ENCODE results near the gene KCNQ5. TPM values are rescaled to one million over a fixed set of nuclear protein-coding genes. Genes with fewer than 3 reads are reported as not detected.

The KCNQ5 gene
- total and polyA plus RNA-seq, 10 of the 15 experiments (the other 5 are each of a cell fraction or from before 2014, with no cell fraction given) = 0.60 to 16.2 (median 3.2) TPM

DNA sequence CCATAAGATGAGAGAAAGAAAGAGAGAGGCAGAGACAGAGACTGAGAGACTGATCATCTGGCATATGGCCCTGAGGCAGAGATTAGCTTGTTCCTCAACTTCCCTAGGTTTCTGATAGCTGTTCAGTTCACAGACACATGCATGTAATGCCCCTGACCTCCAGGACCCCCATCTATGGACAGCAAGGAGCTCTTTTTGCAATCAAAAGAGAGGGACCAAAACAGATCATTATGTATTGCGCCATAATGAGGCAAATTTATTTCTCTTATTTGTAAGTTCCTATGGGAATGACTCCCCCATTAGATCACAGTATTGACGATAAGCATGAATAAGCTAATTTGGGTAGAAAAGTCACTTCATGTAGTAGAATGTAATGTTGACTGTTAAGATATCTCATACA is 25.6 kb downstream of the KCNQ5 start:
- Histone ChIP-seq H3K4me2 (ENCODE audit: control insufficient read depth, insufficient read depth) (no peak overlapping the region), H3K27me3 (replicated peaks in 1 of 2; ENCODE audit: control insufficient read depth in 2 of 2, insufficient read depth in 2 of 2, low read length in 1 of 2) (no peaks in the 10 kb centered on the region), H2AFZ (ENCODE audit: control insufficient read depth, low read depth, low read length) (no peak overlapping the region), H3K27ac (ENCODE audit: control insufficient read depth, insufficient read depth) (no peak overlapping the region), H4K20me1 (ENCODE audit: control insufficient read depth, insufficient read depth) (no peaks in the 10 kb centered on the region), H3K4me1 (ENCODE audit: control insufficient read depth, insufficient read depth, low read length) (peaks cover 14% of the 10 kb centered on the region; the same call in 1 of the 2 replicates), H3K9me3 (replicated peaks; ENCODE audit: control insufficient read depth, insufficient read depth, low read length) (no peaks in the 10 kb centered on the region; the same call in 2 of the 3 replicates), H3K36me3 (ENCODE audit: control insufficient read depth in 2 of 2, insufficient read depth in 2 of 2, low read length in 1 of 2) (no peaks in the 10 kb centered on the region; a peak in 1 of 4 replicates), H3K4me3 (no peak overlapping the region), H3K79me2 (ENCODE audit: control insufficient read depth, insufficient read depth, low read length) (peaks cover 30% of the 10 kb centered on the region), H3K9ac (ENCODE audit: control insufficient read depth, insufficient read depth, low read length) (no peak overlapping the region)
- ChIA-PET SMC1A (ENCODE audit: uncharacterized antibody, unreplicated experiment) (interaction anchor here (0.6 to 6.6 kb wide), 9 partner anchors 9 to 512 kb away, joined by 3 to 109 read pairs (median 11); no protein-coding TSS in a partner anchor), CTCF (interaction anchor here (0.7 to 4.4 kb wide), 9 partner anchors 8 to 59 kb away, joined by 3 to 18 read pairs (median 3); no protein-coding TSS in a partner anchor), POLR2A (interaction anchor here (0.5 to 2.0 kb wide), 5 partner anchors 10 to 472 kb away, joined by 3 to 10 read pairs (median 6); no protein-coding TSS in a partner anchor), RAD21 (ENCODE audit: unreplicated experiment) (interaction anchor here (0.7 to 5.3 kb wide), 5 partner anchors 11 to 41 kb away, joined by 3 to 48 read pairs (median 7); no protein-coding TSS in a partner anchor)
- TF ChIP-seq SIN3A (IDR thresholded peaks at IDR 0.05; ENCODE audit: low read depth, low read length) = no peak
- no peak for TF ChIP-seq BACH1 (IDR thresholded peaks at IDR 0.05; ENCODE audit: borderline replicate concordance)
- no peak for TF ChIP-seq NBN (IDR thresholded peaks at IDR 0.05)
- no peak for TF ChIP-seq ZBED1 (IDR thresholded peaks at IDR 0.05; ENCODE audit: borderline replicate concordance)
- no peak for TF ChIP-seq POLR2A (IDR thresholded peaks at IDR 0.05; ENCODE audit: low read depth, low read length)
- no peak for TF ChIP-seq TARDBP (IDR thresholded peaks at IDR 0.05; ENCODE audit: borderline replicate concordance)
- TF ChIP-seq, protein P1, sequence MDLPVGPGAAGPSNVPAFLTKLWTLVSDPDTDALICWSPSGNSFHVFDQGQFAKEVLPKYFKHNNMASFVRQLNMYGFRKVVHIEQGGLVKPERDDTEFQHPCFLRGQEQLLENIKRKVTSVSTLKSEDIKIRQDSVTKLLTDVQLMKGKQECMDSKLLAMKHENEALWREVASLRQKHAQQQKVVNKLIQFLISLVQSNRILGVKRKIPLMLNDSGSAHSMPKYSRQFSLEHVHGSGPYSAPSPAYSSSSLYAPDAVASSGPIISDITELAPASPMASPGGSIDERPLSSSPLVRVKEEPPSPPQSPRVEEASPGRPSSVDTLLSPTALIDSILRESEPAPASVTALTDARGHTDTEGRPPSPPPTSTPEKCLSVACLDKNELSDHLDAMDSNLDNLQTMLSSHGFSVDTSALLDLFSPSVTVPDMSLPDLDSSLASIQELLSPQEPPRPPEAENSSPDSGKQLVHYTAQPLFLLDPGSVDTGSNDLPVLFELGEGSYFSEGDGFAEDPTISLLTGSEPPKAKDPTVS (IDR thresholded peaks at IDR 0.05; ENCODE audit: low read depth, low read length) = no peak
- TF ChIP-seq, protein P2, sequence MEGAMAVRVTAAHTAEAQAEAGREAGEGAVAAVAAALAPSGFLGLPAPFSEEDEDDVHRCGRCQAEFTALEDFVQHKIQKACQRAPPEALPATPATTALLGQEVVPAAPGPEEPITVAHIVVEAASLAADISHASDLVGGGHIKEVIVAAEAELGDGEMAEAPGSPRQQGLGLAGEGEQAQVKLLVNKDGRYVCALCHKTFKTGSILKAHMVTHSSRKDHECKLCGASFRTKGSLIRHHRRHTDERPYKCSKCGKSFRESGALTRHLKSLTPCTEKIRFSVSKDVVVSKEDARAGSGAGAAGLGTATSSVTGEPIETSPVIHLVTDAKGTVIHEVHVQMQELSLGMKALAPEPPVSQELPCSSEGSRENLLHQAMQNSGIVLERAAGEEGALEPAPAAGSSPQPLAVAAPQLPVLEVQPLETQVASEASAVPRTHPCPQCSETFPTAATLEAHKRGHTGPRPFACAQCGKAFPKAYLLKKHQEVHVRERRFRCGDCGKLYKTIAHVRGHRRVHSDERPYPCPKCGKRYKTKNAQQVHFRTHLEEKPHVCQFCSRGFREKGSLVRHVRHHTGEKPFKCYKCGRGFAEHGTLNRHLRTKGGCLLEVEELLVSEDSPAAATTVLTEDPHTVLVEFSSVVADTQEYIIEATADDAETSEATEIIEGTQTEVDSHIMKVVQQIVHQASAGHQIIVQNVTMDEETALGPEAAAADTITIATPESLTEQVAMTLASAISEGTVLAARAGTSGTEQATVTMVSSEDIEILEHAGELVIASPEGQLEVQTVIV (IDR thresholded peaks at IDR 0.05; ENCODE audit: borderline replicate concordance, partially characterized antibody) = no peak
- TF ChIP-seq RFX5 (IDR thresholded peaks at IDR 0.05; ENCODE audit: low read depth, low read length) = no peak
- TF ChIP-seq, protein P3, sequence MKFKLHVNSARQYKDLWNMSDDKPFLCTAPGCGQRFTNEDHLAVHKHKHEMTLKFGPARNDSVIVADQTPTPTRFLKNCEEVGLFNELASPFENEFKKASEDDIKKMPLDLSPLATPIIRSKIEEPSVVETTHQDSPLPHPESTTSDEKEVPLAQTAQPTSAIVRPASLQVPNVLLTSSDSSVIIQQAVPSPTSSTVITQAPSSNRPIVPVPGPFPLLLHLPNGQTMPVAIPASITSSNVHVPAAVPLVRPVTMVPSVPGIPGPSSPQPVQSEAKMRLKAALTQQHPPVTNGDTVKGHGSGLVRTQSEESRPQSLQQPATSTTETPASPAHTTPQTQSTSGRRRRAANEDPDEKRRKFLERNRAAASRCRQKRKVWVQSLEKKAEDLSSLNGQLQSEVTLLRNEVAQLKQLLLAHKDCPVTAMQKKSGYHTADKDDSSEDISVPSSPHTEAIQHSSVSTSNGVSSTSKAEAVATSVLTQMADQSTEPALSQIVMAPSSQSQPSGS (IDR thresholded peaks at IDR 0.05; ENCODE audit: low read length) = no peak
- no peak for TF ChIP-seq BHLHE40 (IDR thresholded peaks at IDR 0.05; ENCODE audit: borderline replicate concordance in 1 of 2, low read depth in 2 of 2, low read length in 1 of 2)
- TF ChIP-seq EZH2 (IDR thresholded peaks at IDR 0.05; ENCODE audit: borderline replicate concordance, control insufficient read depth, low read depth, low read length) = no peak
- TF ChIP-seq CHD1 (IDR thresholded peaks at IDR 0.05; ENCODE audit: low read depth, low read length) = no peak
- TF ChIP-seq, protein P4, sequence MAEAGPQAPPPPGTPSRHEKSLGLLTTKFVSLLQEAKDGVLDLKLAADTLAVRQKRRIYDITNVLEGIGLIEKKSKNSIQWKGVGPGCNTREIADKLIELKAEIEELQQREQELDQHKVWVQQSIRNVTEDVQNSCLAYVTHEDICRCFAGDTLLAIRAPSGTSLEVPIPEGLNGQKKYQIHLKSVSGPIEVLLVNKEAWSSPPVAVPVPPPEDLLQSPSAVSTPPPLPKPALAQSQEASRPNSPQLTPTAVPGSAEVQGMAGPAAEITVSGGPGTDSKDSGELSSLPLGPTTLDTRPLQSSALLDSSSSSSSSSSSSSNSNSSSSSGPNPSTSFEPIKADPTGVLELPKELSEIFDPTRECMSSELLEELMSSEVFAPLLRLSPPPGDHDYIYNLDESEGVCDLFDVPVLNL (IDR thresholded peaks at IDR 0.05; ENCODE audit: low read depth, low read length) = no peak
- no peak for TF ChIP-seq ZNF622 (IDR thresholded peaks at IDR 0.05)
- TF ChIP-seq CREB1 (IDR thresholded peaks at IDR 0.05; ENCODE audit: low read depth) = no peak
- TF ChIP-seq CHD4 (IDR thresholded peaks at IDR 0.05) = no peak
- TF ChIP-seq MYB (IDR thresholded peaks at IDR 0.05; ENCODE audit: borderline replicate concordance, low read depth, low read length) = no peak
- no peak for TF ChIP-seq NR2C2 (IDR thresholded peaks at IDR 0.05; ENCODE audit: borderline replicate concordance, control insufficient read depth, insufficient read length, low read depth)
- TF ChIP-seq MTA3 (IDR thresholded peaks at IDR 0.05; ENCODE audit: borderline replicate concordance, low read length) = no peak
- no TSS peak for BruUV-seq (replicated peaks)
- ATAC-seq (no peak), FAIRE-seq (no peak), DNase-seq (ENCODE audit: low read depth, low spot score) (no peak)
- intact Hi-C loops (cut with micrococcal nuclease; ENCODE audit: unreplicated experiment) = loop anchor here (5.0 kb wide), 1 partner anchor 95 kb away; no protein-coding TSS in a partner anchor
- WGBS (ENCODE audit: insufficient coverage, insufficient replicate concordance, low lambda C conversion rate, missing lambda C conversion rate) = 90% methylated on average over 2 of the region's 2 CpGs
- in situ Hi-C loops (cut with MboI) = no loop called here

Data from GM12878 (cell line).